SKM-1 (cell line): Measurements from ENCODE around the gene NAGPA.

Experiments
- DNase-seq: peaks from one replicate; lab custom pipeline; 2025; ENCODE audit not compliant: unreplicated experiment; lab: John Stamatoyannopoulos, UW

Gene NAGPA

GRCh38 chr16:5028950-5029475 lies 4.7 kb downstream of the NAGPA start:
- DNase-seq, result no peak

GRCh38 chr16:5027575-5028235 lies 6.0 kb downstream of the NAGPA start:
- DNase-seq, result no peak

- DNase-seq, result no peak
Observed at GRCh38 chr16:5027086-5027485, 6.6 kb downstream of the NAGPA start.

- DNase-seq, result no peak
Observed at GRCh38 chr16:5026664-5027063, 7.1 kb downstream of the NAGPA start.

GRCh38 chr16:5025171-5025632 lies 8.5 kb downstream of the NAGPA start:
- no peak for DNase-seq

GRCh38 chr16:5024632-5025031 lies 9.1 kb downstream of the NAGPA start:
- DNase-seq, result no peak

GRCh38 chr16:5022521-5022920 lies 11.2 kb downstream of the NAGPA start:
- no peak for DNase-seq

GRCh38 chr16:5020551-5020950 lies 13.2 kb downstream of the NAGPA start:
- DNase-seq, result no peak

- DNase-seq, result no peak
Observed at GRCh38 chr16:5019775-5020174, 14.0 kb downstream of the NAGPA start.

- DNase-seq, result no peak
Observed at GRCh38 chr16:5018793-5019192, 14.9 kb downstream of the NAGPA start.

- DNase-seq, result no peak
Observed at GRCh38 chr16:5017678-5017969, 16.1 kb downstream of the NAGPA start.

GRCh38 chr16:5016967-5017677 lies 16.6 kb downstream of the NAGPA start:
- no peak for DNase-seq

GRCh38 chr16:5015887-5016286 lies 17.8 kb downstream of the NAGPA start:
- DNase-seq, result no peak

GRCh38 chr16:5015351-5015750 lies 18.4 kb downstream of the NAGPA start:
- no peak for DNase-seq

GRCh38 chr16:5012887-5013286 lies 20.8 kb downstream of the NAGPA start:
- DNase-seq, result no peak

GRCh38 chr16:5011637-5012036 lies 22.1 kb downstream of the NAGPA start:
- no peak for DNase-seq

- DNase-seq, result no peak
Observed at GRCh38 chr16:5010576-5011329, 23.0 kb downstream of the NAGPA start.

- DNase-seq, result no peak
Observed at GRCh38 chr16:5008311-5008731, 25.4 kb downstream of the NAGPA start.

- no peak for DNase-seq
Observed at GRCh38 chr16:5007256-5007655, 26.5 kb downstream of the NAGPA start.

GRCh38 chr16:5006348-5007193 lies 27.2 kb downstream of the NAGPA start:
- DNase-seq, result no peak

- DNase-seq, result no peak
Observed at GRCh38 chr16:5005916-5006315, 27.8 kb downstream of the NAGPA start.
